Astrocyte (in vitro differentiated cells and primary cell): ENCODE data around the gene PPA2. TPM values are rescaled to one million over a fixed set of nuclear protein-coding genes. Genes with fewer than 3 reads are reported as not detected.

Experiments used
- DNase-seq: peaks from one replicate; pipeline ENCODE4 v3.0.0-alpha.2; 2010; ENCODE audit warnings: low read depth
- FAIRE-seq: peaks from 2 replicates; lab custom pipeline; 2011; peaks lifted over from hg19 to GRCh38; lab: Jason Lieb, UNC
- H2AFZ ChIP-seq: 2 replicates; pipeline ENCODE4 v1.6.0; 2012; ENCODE audit warnings: low read depth, low read length, inconsistent platforms
- H3K27ac ChIP-seq: 2 replicates; pipeline ENCODE4 v1.5.1; 2011; ENCODE audit warnings: low read depth, low read length, inconsistent platforms
- H3K27me3 ChIP-seq: 2 replicates; pipeline ENCODE4 v1.6.0; 2011; ENCODE audit warnings: low read length, inconsistent platforms; ENCODE audit not compliant: insufficient read depth
- H3K36me3 ChIP-seq: 2 replicates; pipeline ENCODE4 v1.5.1; 2011; ENCODE audit warnings: low read length, inconsistent platforms; ENCODE audit not compliant: insufficient read depth
- H3K4me1 ChIP-seq: 2 replicates; pipeline ENCODE4 v1.5.1; 2011; ENCODE audit warnings: low read length, inconsistent platforms; ENCODE audit not compliant: insufficient read depth
- H3K4me2 ChIP-seq: 2 replicates; pipeline ENCODE4 v1.6.0; 2012; ENCODE audit warnings: low read length, inconsistent platforms
- H3K4me3 ChIP-seq: 2 replicates; pipeline ENCODE4 v1.5.1; 2011; ENCODE audit warnings: low read depth, mild to moderate bottlenecking, low read length, inconsistent platforms; ENCODE audit not compliant: insufficient read depth
- H3K79me2 ChIP-seq: 2 replicates; pipeline ENCODE4 v1.6.0; 2012; ENCODE audit warnings: mild to moderate bottlenecking, low read length, inconsistent platforms; ENCODE audit not compliant: insufficient read depth
- H3K9ac ChIP-seq: 2 replicates; pipeline ENCODE4 v1.6.0; 2012; ENCODE audit warnings: mild to moderate bottlenecking, low read length, inconsistent platforms
- H3K9me3 ChIP-seq: 2 replicates; pipeline ENCODE4 v1.5.1; 2012; ENCODE audit warnings: low read depth, mild to moderate bottlenecking, low read length, inconsistent platforms; ENCODE audit not compliant: insufficient read depth
- H4K20me1 ChIP-seq: 2 replicates; pipeline ENCODE4 v1.6.0; 2012; ENCODE audit warnings: low read length, inconsistent platforms; ENCODE audit not compliant: insufficient read depth
- H3K27ac Mint-ChIP-seq: one replicate; pipeline ENCODE4 v1.8.0; 2021; ENCODE audit warnings: mild to moderate bottlenecking, mixed read lengths; ENCODE audit not compliant: unreplicated experiment
- H3K27me3 Mint-ChIP-seq: one replicate; pipeline ENCODE4 v1.8.0; 2021; ENCODE audit warnings: low read depth, mixed read lengths; ENCODE audit not compliant: unreplicated experiment
- H3K36me3 Mint-ChIP-seq: one replicate; pipeline ENCODE4 v1.8.0; 2021; ENCODE audit warnings: low read depth, mixed read lengths; ENCODE audit not compliant: unreplicated experiment
- H3K4me1 Mint-ChIP-seq: one replicate; pipeline ENCODE4 v1.8.0; 2021; ENCODE audit warnings: low read depth, mixed read lengths; ENCODE audit not compliant: unreplicated experiment
- H3K4me3 Mint-ChIP-seq: one replicate; pipeline ENCODE4 v1.8.0; 2021; ENCODE audit warnings: mild to moderate bottlenecking, moderate library complexity, mixed read lengths; ENCODE audit not compliant: unreplicated experiment
- H3K9me3 Mint-ChIP-seq: one replicate; pipeline ENCODE4 v1.8.0; 2021; ENCODE audit warnings: mild to moderate bottlenecking, mixed read lengths; ENCODE audit not compliant: unreplicated experiment
- CTCF ChIP-seq: IDR thresholded peaks from 2 replicates; pipeline ENCODE4 v1.5.1; 2011; ENCODE audit warnings: low read depth, mild to moderate bottlenecking, inconsistent platforms, low read length, moderate library complexity; ENCODE audit not compliant: insufficient read depth
- EZH2 ChIP-seq: IDR thresholded peaks from 2 replicates; pipeline ENCODE4 v1.6.1; 2012; ENCODE audit warnings: mild to moderate bottlenecking, low read length, inconsistent platforms; ENCODE audit not compliant: insufficient read depth
- total RNA-seq: library from RNA; stranded (reverse); gene quantifications from 2 replicates; pipeline ENCODE4 v1.2.1, GENCODE V29; 2021

The PPA2 gene
- total RNA-seq, 1 donor from 2014 or later: 52.3 TPM

GRCh38 chr4:105436414-105436813 is 37.4 kb downstream of the PPA2 start:
- Histone ChIP-seq H3K27ac (no peak overlapping the region), H3K4me3 (no peak overlapping the region), H3K27me3 (no peaks in the 10 kb centered on the region), H3K9ac (no peak overlapping the region), H3K4me2 (no peak overlapping the region), H3K36me3 (peaks cover 2% of the 10 kb centered on the region), H3K4me1 (no peaks in the 10 kb centered on the region), H4K20me1 (no peaks in the 10 kb centered on the region), H3K9me3 (peaks cover 3% of the 10 kb centered on the region), H3K79me2 (no peaks in the 10 kb centered on the region), H2AFZ (no peak overlapping the region)
- Mint-ChIP-seq H3K4me1 (no peaks in the 10 kb centered on the region), H3K27ac (no peak overlapping the region), H3K4me3 (no peak overlapping the region), H3K36me3 (peaks cover 25% of the 10 kb centered on the region), H3K27me3 (no peaks in the 10 kb centered on the region), H3K9me3 (peaks cover 2% of the 10 kb centered on the region)
- TF ChIP-seq EZH2 (no peak), CTCF (no peak)
- FAIRE-seq (no peak), DNase-seq (no peak)

- no peaks in the 10 kb centered on the region for H3K4me1 Mint-ChIP-seq
- TF ChIP-seq CTCF: no peak
- no peak for TF ChIP-seq EZH2
- H3K4me3 ChIP-seq: no peak overlapping the region
- no peaks in the 10 kb centered on the region for H3K4me1 ChIP-seq
- H3K9ac ChIP-seq: no peak overlapping the region
- H4K20me1 ChIP-seq: no peaks in the 10 kb centered on the region
- H3K4me3 Mint-ChIP-seq: no peak overlapping the region
- H3K27ac ChIP-seq: no peak overlapping the region
- no peaks in the 10 kb centered on the region for H3K79me2 ChIP-seq
- no peaks in the 10 kb centered on the region for H3K27me3 ChIP-seq
- no peak overlapping the region for H3K27ac Mint-ChIP-seq
- peaks cover 2% of the 10 kb centered on the region for H3K36me3 ChIP-seq
- no peak overlapping the region for H3K4me2 ChIP-seq
- peaks cover 2% of the 10 kb centered on the region for H3K9me3 Mint-ChIP-seq
- no peak overlapping the region for H2AFZ ChIP-seq
- H3K9me3 ChIP-seq: peaks cover 3% of the 10 kb centered on the region
- DNase-seq: no peak
- H3K27me3 Mint-ChIP-seq: no peaks in the 10 kb centered on the region
- peaks cover 22% of the 10 kb centered on the region for H3K36me3 Mint-ChIP-seq
- peak; percentile 39 for FAIRE-seq
Measured at GRCh38 chr4:105434940-105435339, 38.9 kb downstream of the PPA2 start.

GRCh38 chr4:105433421-105433820 is 40.4 kb downstream of the PPA2 start:
- Histone ChIP-seq H3K9me3 (peaks cover 3% of the 10 kb centered on the region), H3K9ac (no peak overlapping the region), H3K79me2 (no peaks in the 10 kb centered on the region), H3K4me2 (no peak overlapping the region), H2AFZ (no peak overlapping the region), H3K27ac (no peak overlapping the region), H4K20me1 (no peaks in the 10 kb centered on the region), H3K27me3 (no peaks in the 10 kb centered on the region), H3K36me3 (peaks cover 2% of the 10 kb centered on the region), H3K4me1 (no peaks in the 10 kb centered on the region), H3K4me3 (no peak overlapping the region)
- Mint-ChIP-seq H3K4me1 (no peaks in the 10 kb centered on the region), H3K27me3 (no peaks in the 10 kb centered on the region), H3K27ac (no peak overlapping the region), H3K36me3 (peaks cover 19% of the 10 kb centered on the region), H3K4me3 (no peak overlapping the region), H3K9me3 (peaks cover 2% of the 10 kb centered on the region)
- TF ChIP-seq EZH2 (no peak), CTCF (no peak)
- DNase-seq: no peak
- no peak for FAIRE-seq
